GM03348 (cell line): ENCODE data around the gene TPRN.
A peak's percentile ranks its signal among the peaks of the same experiment; 100 is the strongest.

Experiments used
- DNase-seq: peaks from one replicate; pipeline ENCODE4 v3.0.0; 2012; ENCODE audit warnings: low spot score

The TPRN gene

DNA sequence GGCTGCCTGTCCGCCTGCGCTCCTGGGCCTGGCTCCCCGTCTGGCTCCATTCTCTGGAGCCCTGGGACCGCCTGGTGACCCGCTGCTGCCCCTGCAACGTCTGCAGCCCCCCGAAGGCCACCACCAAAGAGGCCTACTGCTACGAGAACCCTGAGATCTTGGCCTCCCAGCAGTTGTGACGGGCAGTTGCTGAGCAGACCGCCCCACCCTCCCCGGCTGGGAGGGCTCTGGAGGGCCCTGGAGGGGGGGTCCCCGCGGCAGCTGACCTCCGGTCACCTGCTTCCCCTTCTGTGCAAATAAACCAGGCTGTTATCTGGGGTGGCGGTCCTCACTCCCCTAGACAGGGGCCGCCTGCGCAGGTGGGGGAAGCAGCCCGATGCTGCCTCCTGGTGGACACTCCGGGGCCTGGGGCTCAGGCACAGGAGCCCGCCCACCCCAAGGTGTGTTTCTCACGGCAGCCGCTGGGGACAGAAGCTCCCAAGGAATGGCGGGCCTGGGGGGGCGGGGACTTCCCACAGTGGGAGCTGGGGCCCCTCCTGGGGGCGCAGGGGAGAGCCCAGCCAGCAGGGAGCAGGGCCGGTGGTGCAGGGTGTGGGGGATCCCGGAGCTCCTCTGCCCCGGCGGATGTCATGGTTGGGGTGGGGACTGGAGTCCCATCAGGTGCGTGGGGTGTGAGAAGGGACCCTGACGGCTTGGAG, 35.8 kb upstream of the TPRN start:
- peak; percentile 93 for DNase-seq

DNA sequence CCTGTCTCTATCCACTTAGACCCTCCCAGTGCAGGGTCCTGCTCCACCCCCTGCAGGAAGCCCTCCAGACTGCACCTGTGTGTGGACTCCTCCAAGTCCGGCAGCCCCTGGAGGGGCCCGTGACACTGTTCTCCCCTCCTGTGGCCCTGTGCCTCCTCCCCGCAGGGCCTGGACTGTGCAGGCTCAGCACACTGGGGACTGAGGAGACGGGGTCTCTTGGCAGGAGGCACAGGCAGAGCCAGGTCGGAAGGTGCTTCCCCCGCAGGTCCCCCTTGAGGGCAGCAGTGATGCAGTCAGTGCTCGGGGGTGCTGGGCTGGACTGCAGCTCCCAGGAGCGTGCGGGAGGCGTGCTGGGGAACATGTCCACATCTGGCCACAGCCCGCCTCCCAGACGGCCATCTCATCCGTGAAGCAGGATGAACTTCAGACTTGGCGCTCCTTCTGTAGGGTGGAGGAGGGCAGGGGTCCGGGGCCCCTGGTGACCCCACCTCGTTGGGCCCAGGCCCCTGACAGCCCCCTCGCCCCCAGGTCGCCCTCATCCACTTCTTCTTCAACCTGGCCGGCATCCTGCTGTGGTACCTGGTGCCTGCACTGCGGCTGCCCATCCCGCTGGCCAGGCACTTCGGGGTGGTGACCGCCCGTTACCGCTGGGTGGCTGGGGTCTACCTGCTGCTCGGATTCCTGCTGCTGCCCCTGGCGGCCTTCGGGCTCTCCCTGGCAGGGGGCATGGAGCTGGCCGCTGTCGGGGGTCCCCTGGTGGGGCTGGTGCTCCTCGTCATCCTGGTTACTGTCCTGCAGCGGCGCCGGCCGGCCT, 35.1 kb upstream of the TPRN start:
- DNase-seq = no peak

DNA sequence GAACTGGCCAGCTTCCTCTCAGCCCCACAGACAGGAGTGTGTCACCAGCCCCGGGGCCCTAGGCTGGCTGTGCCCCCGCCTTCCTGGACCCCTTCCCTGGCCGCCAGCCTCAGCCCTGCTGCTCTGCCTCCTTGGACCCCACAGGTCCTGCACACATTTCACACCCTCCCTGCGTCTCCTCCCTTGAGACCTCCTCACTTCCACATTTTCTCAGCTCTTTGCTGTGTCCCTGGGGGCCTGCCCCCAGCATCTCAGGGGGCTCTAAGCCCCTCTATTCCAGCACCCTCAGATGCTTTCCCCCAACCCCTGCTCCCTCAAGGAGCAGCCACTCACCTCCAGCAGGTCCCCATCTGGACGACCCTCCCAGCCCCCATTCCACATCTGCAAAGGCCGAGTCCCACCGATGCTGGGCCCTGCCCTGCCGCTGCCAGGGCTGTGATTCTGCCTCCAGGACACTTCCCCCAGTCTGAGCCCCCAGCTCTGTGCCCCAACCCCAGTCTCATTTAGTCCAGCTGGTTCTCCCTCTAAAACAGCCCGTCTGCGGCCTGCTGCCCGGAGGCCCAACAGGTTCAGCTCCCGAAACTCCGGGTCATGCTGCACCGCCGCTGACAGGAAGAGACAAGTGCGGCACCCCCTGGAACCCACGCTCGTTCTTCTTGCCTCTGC, 34.4 kb upstream of the TPRN start:
- no peak for DNase-seq

DNA sequence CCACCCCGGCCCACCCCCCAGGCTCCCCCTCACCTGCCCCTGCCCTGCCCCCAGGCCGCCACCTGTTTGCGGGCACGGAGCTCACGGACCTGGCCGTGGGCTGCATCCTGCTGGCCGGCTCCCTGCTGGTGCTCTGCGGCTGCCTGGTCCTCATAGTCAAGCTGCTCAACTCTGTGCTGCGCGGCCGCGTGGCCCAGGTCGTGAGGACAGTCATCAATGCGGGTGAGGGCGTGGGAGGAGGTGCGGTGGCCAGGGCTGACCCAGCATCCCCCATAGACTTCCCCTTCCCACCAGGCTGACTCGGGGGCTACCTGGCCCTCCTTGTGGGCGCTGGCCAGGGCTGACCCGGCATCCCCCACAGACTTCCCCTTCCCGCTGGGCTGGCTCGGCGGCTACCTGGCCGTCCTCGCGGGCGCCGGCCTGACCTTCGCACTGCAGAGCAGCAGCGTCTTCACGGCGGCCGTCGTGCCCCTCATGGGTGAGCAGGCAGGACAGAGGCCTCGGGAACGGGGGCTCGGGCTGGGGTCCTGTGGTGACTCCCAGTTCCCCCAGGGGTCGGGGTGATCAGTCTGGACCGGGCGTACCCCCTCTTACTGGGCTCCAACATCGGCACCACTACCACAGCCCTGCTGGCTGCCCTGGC, 33.6 kb upstream of the TPRN start:
- no peak for DNase-seq

DNA sequence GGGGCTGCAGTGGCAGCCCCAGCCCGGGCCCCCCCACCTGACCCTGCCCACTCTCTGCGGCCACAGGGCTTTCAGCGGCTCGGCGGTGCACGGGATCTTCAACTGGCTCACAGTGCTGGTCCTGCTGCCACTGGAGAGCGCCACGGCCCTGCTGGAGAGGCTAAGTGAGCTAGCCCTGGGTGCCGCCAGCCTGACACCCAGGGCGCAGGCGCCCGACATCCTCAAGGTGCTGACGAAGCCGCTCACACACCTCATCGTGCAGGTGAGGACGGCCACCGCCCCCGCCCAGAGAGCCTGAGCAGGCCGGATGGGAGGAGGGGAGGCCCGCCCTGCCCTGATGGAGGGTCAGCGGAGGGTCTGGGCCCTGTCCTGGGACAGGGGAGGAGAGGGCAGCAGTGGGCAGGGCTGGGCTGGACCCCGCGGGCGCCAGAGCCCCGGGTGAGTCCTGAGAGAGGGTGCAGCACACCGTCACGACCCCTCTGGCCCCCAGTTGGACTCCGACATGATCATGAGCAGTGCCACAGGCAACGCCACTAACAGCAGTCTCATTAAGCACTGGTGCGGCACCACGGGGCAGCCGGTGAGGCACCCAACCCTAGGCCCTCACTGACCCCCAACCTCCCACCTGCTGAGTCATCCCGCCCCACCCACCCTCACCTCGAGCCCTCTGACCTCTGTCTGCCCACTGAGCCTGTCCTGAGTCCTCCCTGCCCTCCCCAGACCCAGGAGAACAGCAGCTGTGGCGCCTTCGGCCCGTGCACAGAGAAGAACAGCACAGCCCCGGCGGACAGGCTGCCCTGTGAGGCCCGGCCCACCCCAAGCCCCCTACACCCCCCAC, 32.8 kb upstream of the TPRN start:
- no peak for DNase-seq

DNA sequence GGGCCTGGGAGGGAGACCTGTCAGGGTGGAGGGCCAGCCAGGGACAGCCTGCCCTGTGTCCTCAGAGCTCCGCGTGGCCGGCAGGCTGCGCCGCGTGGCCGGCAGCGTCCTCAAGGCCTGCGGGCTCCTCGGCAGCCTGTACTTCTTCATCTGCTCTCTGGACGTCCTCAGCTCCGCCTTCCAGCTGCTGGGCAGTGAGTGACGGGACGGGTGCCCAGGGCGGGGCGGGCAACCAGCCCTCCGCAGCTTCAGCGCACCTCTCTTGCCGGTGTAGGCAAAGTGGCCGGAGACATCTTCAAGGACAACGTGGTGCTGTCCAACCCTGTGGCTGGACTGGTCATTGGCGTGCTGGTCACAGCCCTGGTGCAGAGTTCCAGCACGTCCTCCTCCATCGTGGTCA, 32.0 kb upstream of the TPRN start:
- DNase-seq = no peak

DNA sequence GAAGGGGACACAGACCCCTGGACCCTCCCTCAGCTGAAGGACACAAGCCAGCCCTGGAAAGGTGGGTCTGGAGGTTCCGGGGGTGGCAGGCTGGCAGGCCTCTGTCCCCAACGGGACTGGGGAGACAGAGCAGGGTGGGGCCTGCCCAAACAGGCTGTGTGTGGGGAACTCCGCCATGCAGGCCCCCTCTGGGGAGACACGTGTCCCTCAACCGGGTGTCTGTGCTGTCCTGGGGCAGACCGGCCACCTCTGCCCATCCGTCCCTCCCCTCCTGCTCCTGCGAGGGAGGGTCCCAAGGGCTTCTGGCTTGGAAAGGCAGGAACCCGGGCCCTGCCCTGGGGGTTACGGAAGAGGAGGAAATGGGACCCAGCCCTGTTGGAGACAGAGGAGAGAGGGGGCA, 31.6 kb upstream of the TPRN start:
- DNase-seq = no peak

DNA sequence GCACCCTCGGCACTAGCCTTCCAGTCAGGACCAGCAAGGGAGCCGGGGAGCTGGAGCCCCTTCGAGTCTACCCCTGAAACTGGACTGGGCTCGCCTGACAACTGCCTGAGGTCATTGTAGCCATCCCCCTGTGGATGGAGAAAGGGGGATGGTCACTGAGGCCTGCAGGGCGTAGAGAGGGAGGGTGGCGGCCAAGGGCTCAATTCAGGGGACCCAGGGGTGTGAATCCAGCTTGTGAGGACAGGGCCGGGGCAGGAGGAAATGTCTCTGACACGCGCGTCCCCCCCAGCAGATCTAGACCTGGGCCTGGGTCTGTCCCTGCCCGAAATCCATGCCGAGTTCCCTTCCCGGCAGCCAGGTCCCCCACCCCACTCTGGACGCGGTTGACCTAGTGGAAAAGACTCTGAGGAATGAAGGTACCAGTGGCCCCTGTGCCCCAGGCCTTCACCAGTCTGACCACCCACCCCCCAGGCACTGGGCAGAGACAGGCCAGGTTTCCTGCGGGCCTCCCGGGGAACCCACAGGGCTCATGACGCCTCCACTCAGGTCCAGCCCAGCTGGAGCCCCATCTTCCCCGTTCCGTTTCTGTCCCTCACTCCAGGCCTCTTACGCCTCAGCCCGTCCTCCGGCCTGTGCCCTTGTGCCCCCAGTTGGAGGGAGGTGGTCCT, 31.0 kb upstream of the TPRN start:
- no peak for DNase-seq

DNA sequence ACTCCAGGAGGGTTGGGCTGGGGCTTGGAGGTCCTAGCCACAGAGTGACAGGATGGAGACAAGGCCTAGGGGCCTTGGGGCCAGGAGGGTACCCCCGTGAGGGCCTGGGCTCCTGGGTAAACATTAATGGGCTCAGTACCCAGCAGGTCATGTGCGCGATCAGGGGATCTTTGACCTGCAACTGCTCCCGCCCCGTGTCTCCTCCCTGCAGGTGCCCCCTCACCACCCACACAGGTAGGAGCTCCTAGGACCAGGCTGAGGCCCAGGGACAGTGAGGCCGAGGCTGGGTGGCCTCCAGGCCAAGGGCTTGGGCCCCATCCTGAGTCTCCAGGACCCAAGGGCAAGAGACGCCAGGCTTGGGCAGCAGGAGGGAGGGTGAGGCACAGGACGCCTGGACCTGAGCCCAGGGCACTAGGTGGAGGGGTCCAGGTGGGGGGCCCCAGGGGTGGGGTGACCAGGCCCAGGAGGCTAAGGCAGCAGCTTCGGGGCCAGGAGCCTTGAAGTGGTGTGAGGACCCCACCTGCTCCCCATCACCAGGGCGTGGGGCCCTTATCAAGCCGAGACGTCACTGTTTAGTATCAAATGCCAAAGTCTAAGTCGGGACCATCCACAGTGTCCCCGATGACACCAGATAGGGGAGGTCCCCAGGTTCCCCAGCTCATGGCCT, 30.3 kb upstream of the TPRN start, which contains the start of gene SLC34A3:
SLC34A3 (plus strand) TSS at position 197 of the 667 bp plus-strand sequence. CDS start 802 bp downstream, outside the sequence.
- DNase-seq = no peak

DNA sequence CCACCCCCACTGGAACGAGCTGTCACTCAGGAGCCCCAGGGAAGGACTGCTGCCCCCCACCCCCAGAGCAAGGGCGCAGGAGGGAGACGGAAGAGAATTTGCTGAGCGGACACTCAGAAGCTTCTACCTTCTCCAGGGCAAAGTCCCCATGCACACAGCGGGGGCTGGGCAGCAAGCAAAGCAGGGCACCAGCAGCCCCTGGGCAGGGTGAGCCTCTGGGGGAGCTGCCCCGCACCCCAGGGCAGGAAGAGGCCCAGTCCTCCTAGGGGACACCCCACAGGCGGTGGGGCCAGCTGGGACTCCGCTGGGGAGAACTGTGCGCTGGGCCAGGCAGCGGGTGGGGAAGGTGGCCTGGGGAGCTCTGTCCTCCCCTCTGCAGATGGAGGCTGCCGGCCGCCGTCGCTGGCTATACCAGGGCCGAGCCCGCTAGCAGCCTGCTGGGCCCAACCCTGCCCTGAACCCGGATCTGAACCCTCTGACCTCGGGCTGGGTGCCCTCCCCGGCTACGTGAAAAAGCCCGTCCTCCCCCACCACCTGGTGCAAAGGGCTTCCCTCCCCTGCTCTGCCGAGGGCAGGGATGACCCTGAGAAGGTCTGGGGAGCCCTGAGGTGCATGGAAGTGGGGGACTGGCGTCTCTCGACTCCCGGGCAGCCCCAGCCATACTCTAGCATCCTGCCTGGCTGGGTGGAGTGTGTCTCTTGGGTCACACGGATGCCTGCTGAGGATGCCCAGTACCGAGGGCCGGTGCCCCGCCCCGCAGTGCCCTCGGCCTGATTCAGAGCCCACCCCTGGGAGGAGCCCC, 29.6 kb upstream of the TPRN start:
- no peak for DNase-seq

DNA sequence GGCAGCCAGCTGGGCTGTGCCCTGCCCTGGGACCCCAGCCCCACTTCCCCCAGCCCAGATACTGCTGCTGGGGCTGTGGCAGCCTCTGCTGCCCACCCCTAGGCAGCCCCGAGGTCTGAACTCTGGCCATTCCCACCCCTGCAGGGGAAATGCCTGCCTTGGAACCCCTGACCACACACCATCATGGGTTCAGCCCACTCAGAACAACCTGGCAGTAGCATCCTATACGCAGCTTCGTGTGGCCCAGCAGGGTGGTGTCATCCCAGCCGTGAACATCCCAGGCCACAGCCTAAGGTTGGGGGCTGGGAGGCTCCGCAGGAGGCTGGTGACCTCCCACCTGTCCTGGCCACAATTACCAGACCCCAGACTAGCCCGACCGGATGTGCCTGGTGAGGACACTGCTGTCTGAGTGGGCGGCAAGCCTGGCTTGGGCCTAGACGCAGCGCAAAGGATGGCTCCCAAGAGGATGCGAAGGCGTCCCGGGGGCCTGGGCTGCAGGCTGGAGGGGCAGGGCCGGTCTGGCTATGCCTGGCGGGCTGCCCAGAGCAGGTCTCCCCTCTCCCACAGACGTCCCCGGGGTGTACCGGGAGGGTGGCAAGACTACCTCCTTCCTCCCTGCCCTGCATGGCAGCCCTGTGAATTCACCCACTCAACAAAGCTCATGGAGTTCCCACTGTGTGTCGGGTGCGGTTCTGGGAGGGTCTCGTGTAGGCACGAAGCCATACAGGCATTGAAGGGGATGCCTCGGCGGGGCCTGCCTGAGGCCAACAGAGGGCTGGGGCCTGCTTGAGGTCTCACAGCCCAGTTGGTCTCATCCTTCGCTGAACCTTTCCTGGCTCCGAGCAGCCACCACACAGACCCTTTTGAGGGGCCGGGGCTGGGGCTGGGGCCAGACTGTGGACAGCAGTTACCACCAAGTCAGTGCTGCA, 28.7 kb upstream of the TPRN start:
- DNase-seq = no peak

DNA sequence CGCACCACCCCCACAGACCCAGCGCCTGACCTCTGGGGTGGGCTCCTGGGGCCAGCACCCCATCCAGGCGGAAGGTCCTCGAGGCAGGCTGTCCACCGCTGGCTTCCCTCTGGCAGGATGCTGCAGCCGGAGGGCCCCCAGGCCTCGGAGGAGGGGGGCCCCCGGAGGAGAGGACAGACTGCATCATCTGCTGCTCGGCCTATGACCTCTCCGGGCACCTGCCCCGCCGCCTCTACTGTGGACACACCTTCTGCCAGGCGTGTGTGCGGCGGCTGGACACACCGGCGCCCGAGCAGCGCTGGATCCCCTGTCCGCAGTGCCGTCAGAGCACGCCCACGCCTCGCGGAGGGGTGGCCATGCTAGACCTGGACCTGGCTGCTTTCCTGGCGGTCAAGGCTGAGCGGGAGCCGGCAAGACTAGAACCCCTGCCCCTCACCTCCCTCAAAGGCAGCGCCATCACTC, 28.0 kb upstream of the TPRN start:
- no peak for DNase-seq

DNA sequence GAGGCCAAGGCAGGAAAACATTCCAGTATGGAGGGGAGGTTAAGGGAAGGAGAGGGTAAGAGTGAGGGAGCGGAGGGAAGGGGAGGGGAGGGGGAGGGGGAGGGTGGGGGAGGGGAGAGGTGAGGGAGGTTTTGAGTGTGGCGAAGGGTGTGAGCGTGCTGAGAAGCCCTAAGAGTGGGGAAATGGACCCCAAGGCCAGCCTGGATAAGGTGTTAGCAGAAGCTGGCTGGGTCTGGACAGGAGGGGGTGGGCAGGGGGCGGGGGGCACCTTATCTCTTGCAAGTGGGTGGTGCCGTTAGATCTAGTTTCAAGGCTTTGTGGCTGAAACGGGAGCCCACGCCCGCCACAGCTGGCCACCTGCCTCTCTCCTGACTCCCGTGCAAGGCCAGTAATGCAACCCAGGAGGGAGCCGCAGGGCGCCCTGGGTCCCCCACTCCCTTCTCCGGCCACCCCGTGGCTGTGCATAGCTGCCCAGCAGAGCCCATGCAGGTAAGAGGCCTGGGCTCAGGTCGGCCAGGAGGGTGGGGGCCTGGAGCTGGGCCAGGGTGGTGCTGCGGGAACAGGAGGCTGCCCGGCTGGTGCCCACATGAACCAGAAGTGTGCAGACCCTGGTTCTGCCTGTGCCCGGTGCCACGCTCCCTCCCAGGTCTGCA, 27.4 kb upstream of the TPRN start:
- no peak for DNase-seq

DNA sequence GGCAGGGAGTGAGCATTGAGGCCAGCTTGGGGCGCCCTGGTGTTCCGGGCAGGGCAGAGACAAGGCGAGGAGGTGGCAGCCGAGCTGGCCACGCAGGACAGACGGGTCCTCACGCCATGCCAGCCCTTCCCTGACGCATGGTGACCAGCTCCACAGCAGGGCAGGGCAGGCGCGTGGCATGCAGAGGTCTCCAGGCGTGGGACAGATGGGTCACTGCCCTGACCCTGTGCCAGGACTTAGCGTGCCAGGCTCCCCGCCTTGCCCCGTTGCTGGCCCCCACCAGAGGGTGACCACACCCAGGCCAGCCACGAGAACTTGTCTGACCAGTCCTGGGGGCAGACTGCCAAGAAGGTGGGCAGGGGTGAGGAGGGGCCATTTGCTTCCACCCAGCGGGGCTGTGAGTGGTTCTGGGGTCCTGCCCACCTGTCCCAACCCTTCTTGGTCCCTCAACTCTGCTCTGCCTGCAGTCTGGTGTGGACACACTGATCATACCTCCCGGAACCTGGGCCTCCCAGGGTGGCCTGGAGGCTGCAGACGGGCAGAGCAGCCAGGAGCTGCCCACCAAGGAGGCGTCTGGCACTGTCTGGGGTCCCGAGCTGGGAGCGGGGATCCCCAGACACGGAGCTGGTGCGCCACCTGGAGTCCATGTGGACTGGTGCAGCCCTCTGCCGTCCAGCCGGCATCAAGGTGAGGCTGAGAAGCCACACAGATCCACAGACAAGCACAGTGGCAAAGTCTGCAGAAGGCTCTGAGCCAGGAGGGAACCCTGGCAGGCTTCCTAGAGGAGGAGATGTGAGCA, 26.7 kb upstream of the TPRN start, which contains the start of gene RNF224:
RNF224 (plus strand) TSS at position 449 of the 799 bp plus-strand sequence. CDS start 834 bp downstream, outside the sequence.
- peak; percentile 83 for DNase-seq

DNA sequence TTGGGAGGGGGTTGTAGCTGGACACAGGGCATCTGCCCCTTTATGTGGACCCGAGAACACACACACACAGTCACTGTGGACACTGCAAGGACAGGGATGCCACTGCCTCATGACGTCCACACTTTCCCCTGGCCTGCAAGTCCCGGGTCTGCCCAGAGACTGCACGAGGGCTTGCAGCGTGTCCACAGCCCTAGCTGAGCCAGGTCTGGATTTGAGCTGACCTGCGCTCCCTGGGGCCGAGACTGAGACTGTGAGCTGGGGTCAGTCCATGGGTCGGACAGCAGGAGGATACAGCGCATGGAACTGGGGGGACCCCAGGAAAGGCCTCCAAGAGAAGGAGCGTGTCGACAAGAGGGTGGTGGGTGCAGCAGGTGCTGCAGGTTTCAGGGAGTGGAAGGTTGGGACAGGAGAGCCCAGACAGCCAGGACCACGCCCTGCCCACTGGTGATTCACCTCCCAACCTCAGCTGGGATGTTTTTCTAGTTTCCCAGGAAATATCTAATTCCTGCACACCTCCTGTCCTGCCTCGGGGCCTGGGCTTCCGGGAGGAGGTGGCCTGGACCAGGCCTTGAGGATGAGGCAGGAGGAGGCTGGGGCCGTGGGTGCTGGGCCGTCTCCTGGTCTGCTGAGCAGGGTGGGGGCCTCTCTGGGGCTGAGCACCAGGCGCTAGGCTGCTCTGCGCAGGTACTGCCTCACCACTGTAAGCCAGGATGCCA, 26.0 kb upstream of the TPRN start:
- no peak for DNase-seq

DNA sequence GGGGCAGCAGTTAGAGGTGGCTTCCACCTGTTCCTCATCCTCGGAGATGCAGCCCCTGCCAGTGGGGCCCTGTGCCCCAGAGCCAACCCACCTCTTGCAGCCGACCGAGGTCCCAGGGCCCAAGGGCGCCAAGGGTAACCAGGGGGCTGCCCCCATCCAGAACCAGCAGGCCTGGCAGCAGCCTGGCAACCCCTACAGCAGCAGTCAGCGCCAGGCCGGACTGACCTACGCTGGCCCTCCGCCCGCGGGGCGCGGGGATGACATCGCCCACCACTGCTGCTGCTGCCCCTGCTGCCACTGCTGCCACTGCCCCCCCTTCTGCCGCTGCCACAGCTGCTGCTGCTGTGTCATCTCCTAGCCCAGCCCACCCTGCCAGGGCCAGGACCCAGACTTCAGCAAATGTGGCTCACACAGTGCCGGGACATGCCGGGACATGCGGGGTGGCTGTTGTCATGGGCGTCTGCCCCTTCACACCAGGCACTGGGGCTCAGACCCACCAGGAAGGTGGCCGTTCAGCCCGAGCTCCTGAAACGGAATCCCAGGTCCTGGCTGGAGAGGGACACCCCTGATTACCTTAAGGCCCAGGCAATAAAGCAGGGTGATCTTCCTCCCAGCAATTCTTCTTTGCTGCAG, 25.3 kb upstream of the TPRN start:
- no peak for DNase-seq
